Breast epithelium (tissue), 3 donors: Measurements from ENCODE around the gene IDUA.

Source experiments
- POLR2A ChIP-seq: fragments of 450-650 bp; IDR thresholded peaks from one replicate; pipeline ENCODE4 v1.6.1; 2016; ENCODE audit warnings: antibody characterized with exemption, mild to moderate bottlenecking, moderate library complexity
- POLR2AphosphoS5 ChIP-seq, 3 donors: sonication (generic); formaldehyde crosslinking; IDR thresholded peaks; one replicate each; pipeline ENCODE4 v1.6.1; 2017; ENCODE audit warnings: antibody characterized with exemption in 3 of 3
- TF ChIP-seq, protein P1 (sequence below), 3 donors: fragments of 450-650 bp; IDR thresholded peaks; one replicate each; pipeline ENCODE4 v1.5.1; 2016 to 2017; ENCODE audit warnings: antibody characterized with exemption in 3 of 3, mild to moderate bottlenecking in 3 of 3, moderate library complexity in 3 of 3

DNA sequence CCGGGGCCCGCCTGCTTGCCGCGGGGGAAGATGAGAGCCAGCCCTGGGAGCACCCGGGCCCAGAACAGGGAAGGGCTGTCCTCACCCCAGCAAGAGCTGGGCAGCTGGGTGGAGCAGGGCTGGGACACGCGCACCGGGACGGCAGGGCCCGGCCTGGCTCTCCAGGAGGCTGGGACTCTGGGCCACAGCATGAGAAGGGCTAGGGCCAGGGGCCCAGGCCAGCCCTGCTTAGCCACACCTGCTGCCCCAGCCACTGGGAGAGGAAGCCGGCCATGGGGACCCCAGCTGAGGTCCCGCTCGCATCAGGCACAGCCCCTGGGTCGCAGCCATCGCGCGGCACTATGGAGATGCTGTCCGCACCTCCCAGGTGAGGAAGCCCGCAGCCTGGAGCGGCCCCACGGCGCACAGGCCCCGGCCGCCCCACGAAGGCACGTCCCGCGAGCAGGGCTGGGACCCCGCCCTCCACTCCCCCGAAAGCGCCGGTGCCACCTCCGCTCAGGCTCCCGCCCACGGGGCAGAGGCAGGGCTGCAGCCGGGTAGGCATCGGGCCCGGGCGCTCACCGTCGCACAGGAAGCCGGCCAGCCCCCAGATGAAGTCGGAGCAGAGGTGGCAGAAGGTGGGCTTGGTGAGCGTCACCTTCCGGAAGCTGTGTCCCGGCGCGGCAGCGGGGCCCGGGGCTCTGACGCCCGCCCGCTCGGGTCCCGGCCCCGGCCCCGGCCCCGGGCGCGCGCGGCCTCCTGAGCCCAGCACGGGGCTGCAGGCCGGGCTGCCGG, 14.0 kb upstream of the IDUA start:
- TF ChIP-seq, protein P1, sequence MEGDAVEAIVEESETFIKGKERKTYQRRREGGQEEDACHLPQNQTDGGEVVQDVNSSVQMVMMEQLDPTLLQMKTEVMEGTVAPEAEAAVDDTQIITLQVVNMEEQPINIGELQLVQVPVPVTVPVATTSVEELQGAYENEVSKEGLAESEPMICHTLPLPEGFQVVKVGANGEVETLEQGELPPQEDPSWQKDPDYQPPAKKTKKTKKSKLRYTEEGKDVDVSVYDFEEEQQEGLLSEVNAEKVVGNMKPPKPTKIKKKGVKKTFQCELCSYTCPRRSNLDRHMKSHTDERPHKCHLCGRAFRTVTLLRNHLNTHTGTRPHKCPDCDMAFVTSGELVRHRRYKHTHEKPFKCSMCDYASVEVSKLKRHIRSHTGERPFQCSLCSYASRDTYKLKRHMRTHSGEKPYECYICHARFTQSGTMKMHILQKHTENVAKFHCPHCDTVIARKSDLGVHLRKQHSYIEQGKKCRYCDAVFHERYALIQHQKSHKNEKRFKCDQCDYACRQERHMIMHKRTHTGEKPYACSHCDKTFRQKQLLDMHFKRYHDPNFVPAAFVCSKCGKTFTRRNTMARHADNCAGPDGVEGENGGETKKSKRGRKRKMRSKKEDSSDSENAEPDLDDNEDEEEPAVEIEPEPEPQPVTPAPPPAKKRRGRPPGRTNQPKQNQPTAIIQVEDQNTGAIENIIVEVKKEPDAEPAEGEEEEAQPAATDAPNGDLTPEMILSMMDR (IDR thresholded peaks at IDR 0.05): no peak
- TF ChIP-seq POLR2A: no peak
- TF ChIP-seq POLR2AphosphoS5 (IDR thresholded peaks at IDR 0.05): no peak
